Stomach (tissue), 9 donors: ENCODE measurements around the gene FAM32A. TPM values are rescaled to one million over a fixed set of nuclear protein-coding genes. Genes with fewer than 3 reads are reported as not detected.

Experiments
- DNase-seq, 2 donors: peaks; one replicate each; pipeline versions ENCODE4 v3.0.0 to v3.0.0-alpha.2; 2013 to 2019
- H3K27ac ChIP-seq, 5 donors: fragments of 200-600 bp in 4 of 5; sonication (generic) in 4 of 5; one replicate each; pipeline ENCODE4 v1.5.1; 2013 to 2019; ENCODE audit warnings: mild to moderate bottlenecking in 1 of 5, moderate library complexity in 1 of 5
- H3K27me3 ChIP-seq, 3 donors: fragments of 200-600 bp; sonication (generic); one replicate each; pipeline ENCODE4 v1.5.1; 2017 to 2019; ENCODE audit warnings: mixed run types in 1 of 3
- H3K36me3 ChIP-seq, 4 donors: fragments of 200-600 bp; sonication (generic); 1 replicate in 3 of 4; 2 replicates in 1 of 4; pipeline ENCODE4 v1.5.1; 2016 to 2019
- H3K4me1 ChIP-seq, 4 donors: fragments of 200-600 bp; sonication (generic); one replicate each; pipeline ENCODE4 v1.5.1; 2016 to 2019
- H3K4me3 ChIP-seq, 4 donors: fragments of 200-600 bp; sonication (generic) in 3 of 4; one replicate each; pipeline ENCODE4 v1.5.1; 2016 to 2019; ENCODE audit warnings: mild to moderate bottlenecking in 1 of 4
- H3K9me3 ChIP-seq, 4 donors: fragments of 200-600 bp; sonication (generic); one replicate each; pipeline ENCODE4 v1.5.1; 2016 to 2019
- CTCF ChIP-seq, 7 experiments: fragments of 450-650 bp in 4 of 7; fragments of 200-600 bp in 3 of 7; sonication (generic) in 3 of 7; IDR thresholded peaks; one replicate each; pipeline ENCODE4 v1.5.1; 2016 to 2019; ENCODE audit warnings: antibody characterized with exemption in 7 of 7, control low read depth in 2 of 7, mild to moderate bottlenecking in 1 of 7
- EP300 ChIP-seq: sonication (generic); formaldehyde crosslinking; IDR thresholded peaks from one replicate; pipeline ENCODE4 v1.6.1; 2017; ENCODE audit warnings: antibody characterized with exemption
- POLR2A ChIP-seq, 4 donors: fragments of 450-650 bp; IDR thresholded peaks; one replicate each; pipeline ENCODE4 v1.6.1; 2016; ENCODE audit warnings: antibody characterized with exemption in 4 of 4, control low read depth in 2 of 4, mild to moderate bottlenecking in 1 of 4, moderate library complexity in 1 of 4
- POLR2AphosphoS5 ChIP-seq, 3 donors: sonication (generic); formaldehyde crosslinking; IDR thresholded peaks; one replicate each; pipeline ENCODE4 v1.6.1; 2016; ENCODE audit warnings: antibody characterized with exemption in 3 of 3
- WGBS, 5 donors: extraction: QIAGEN DNeasy Blood & Tissue Kit in 3 of 5; methylation state at CpG; one replicate each; pipeline versions ENCODE4 v1.1.5 to v1.1.7; 2013 to 2018; 5-methylcytosine and 5-hydroxymethylcytosine counted together
- intact Hi-C: fragments of 100-400 bp; cut with DNase I; formaldehyde crosslinking; loops from one replicate; pipeline ENCODE4 v1.15.1; 2023; ENCODE audit warnings: low total_unique reads
- polyA plus RNA-seq, 3 donors: library from polyadenylated mRNA; stranded (reverse); fragments of 200-250 nt; gene quantifications; one replicate each; pipeline ENCODE4 v1.2.3, GENCODE V29; 2013
- total RNA-seq, 5 donors: library from RNA; depleted of rRNA; stranded (reverse); fragments of >200 nt; gene quantifications; one replicate each; pipeline versions ENCODE4 v1.1.0 to v1.2.3, GENCODE V29; 2014 to 2016
- donor health status: healthy with polysubstance abuse.
- donor health status: Bipolar disorder and iron deficiency.
- donor health status: healthy.

Gene FAM32A
- total and polyA plus RNA-seq, 8 donors = 8.2 to 175 (median 89.3) TPM

GRCh38 chr19:16206637-16207036 lies 21.4 kb downstream of the FAM32A start:
- Histone ChIP-seq H3K9me3 (no peaks in the 10 kb centered on the region), H3K27me3 (no peaks in the 10 kb centered on the region), H3K36me3 (peaks cover 72 to 100% (median 99%) of the 10 kb centered on the region in 4 donors), H3K4me3 (no peak overlapping the region), H3K27ac (no peak overlapping the region), H3K4me1 (peaks cover 0 to 24% (median 13%) of the 10 kb centered on the region in 4 donors)
- intact Hi-C loops = no loop called here
- 90 to 96% (median 94%) methylated on average over 7 of the region's 7 CpGs for WGBS, 5 donors
- no peak for TF ChIP-seq POLR2AphosphoS5 (IDR thresholded peaks at IDR 0.05)
- no peak for TF ChIP-seq CTCF (IDR thresholded peaks at IDR 0.05)
- no peak for TF ChIP-seq POLR2A (IDR thresholded peaks at IDR 0.05)
- TF ChIP-seq EP300 = no peak
- no peak for DNase-seq

- Histone ChIP-seq H3K9me3 (no peaks in the 10 kb centered on the region), H3K27me3 (no peaks in the 10 kb centered on the region), H3K36me3 (peaks cover 70 to 100% (median 99%) of the 10 kb centered on the region in 4 donors), H3K4me3 (no peak overlapping the region), H3K4me1 (peaks cover 0 to 20% (median 9%) of the 10 kb centered on the region in 4 donors), H3K27ac (no peak overlapping the region)
- no peak for TF ChIP-seq EP300
- no peak for TF ChIP-seq CTCF (IDR thresholded peaks at IDR 0.05)
- no peak for TF ChIP-seq POLR2AphosphoS5 (IDR thresholded peaks at IDR 0.05)
- TF ChIP-seq POLR2A (IDR thresholded peaks at IDR 0.05) = no peak
- intact Hi-C loops = no loop called here
- WGBS, 5 donors = 92 to 95% (median 93%) methylated on average over 7 to 10 of the region's 10 CpGs
- no peak for DNase-seq
These were observed 21.9 kb downstream of the FAM32A start for GRCh38 chr19:16207063-16207462.

GRCh38 chr19:16207490-16208025 lies 22.3 kb downstream of the FAM32A start:
- H3K27me3 ChIP-seq = no peaks in the 10 kb centered on the region
- peaks cover 0 to 15% (median 4%) of the 10 kb centered on the region in 4 donors for H3K4me1 ChIP-seq
- no peak overlapping the region for H3K27ac ChIP-seq
- WGBS, 5 donors = 85 to 93% (median 89%) methylated on average over 8 to 12 of the region's 12 CpGs
- no peak for DNase-seq
- TF ChIP-seq POLR2AphosphoS5 (IDR thresholded peaks at IDR 0.05) (no peak), CTCF (IDR thresholded peaks at IDR 0.05) (no peak), POLR2A (IDR thresholded peaks at IDR 0.05) (no peak), EP300 (no peak)
- H3K36me3 ChIP-seq = peaks cover 65 to 100% (median 99%) of the 10 kb centered on the region in 4 donors
- H3K4me3 ChIP-seq = no peak overlapping the region
- H3K9me3 ChIP-seq = no peaks in the 10 kb centered on the region
- intact Hi-C loops = no loop called here

- DNase-seq = no peak
- Histone ChIP-seq H3K36me3 (peaks cover 62 to 94% (median 94%) of the 10 kb centered on the region in 4 donors), H3K27me3 (no peaks in the 10 kb centered on the region), H3K4me1 (peaks cover 0 to 11% (median 3%) of the 10 kb centered on the region in 4 donors), H3K9me3 (no peaks in the 10 kb centered on the region), H3K27ac (no peak overlapping the region), H3K4me3 (no peak overlapping the region)
- intact Hi-C loops = no loop called here
- TF ChIP-seq POLR2A (IDR thresholded peaks at IDR 0.05) (no peak), POLR2AphosphoS5 (IDR thresholded peaks at IDR 0.05) (no peak), CTCF (IDR thresholded peaks at IDR 0.05) (no peak), EP300 (no peak)
- WGBS, 5 donors = 83 to 92% (median 86%) methylated on average over 21 of the region's 21 CpGs
These were observed 23.0 kb downstream of the FAM32A start for GRCh38 chr19:16208064-16208759.
